HUES64 (cell line): ENCODE data around the gene GREM2.

Experiments
- H3K27ac ChIP-seq: 2 replicates; pipeline ENCODE4 v1.7.0; 2013; ENCODE audit warnings: low read depth, low read length, inconsistent platforms
- H3K27me3 ChIP-seq: 2 replicates; pipeline ENCODE4 v1.6.1; 2013; ENCODE audit warnings: mild to moderate bottlenecking, low read length; ENCODE audit not compliant: insufficient read depth
- H3K36me3 ChIP-seq: 2 replicates; pipeline ENCODE4 v1.6.1; 2013; ENCODE audit warnings: mild to moderate bottlenecking, low read length; ENCODE audit not compliant: insufficient read depth
- H3K4me1 ChIP-seq: 2 replicates; pipeline ENCODE4 v1.6.1; 2013; ENCODE audit warnings: mild to moderate bottlenecking, low read length, moderate library complexity; ENCODE audit not compliant: insufficient read depth
- H3K4me3 ChIP-seq: 2 replicates; pipeline ENCODE4 v1.5.1; 2013; ENCODE audit warnings: mild to moderate bottlenecking, low read length, moderate library complexity
- H3K9ac ChIP-seq: 2 replicates; pipeline ENCODE4 v1.6.1; 2013; ENCODE audit warnings: mild to moderate bottlenecking, low read depth, low read length
- H3K9me3 ChIP-seq: 2 replicates; pipeline ENCODE4 v1.6.1; 2013; ENCODE audit warnings: low read depth, low read length; ENCODE audit not compliant: insufficient read depth
- WGBS: fragments of 150-250, 120-280 bp; methylation state at CpG from one replicate; pipeline ENCODE4 v1.1.7; 2013; ENCODE audit warnings: missing lambda C conversion rate; 5-methylcytosine and 5-hydroxymethylcytosine counted together

Gene GREM2

DNA sequence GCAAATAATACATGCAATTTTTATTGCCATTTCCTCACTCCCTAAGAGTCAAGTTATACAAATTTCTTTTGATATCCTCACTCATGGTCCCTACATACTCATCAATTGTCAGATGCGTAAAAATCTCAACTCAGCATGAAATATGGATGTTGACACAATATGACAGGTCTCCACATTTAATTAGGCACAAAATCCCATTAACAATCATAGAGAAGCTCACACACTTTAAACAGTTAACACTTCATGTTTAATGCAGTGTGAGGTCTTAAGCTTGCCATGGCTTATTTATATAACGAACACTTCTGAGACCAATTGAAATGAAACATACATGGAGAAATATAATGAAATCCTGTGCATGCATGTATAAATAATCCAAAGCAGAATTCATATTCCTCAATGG, 58.6 kb downstream of the GREM2 start:
- Histone ChIP-seq H3K27ac (no peak overlapping the region), H3K9me3 (no peaks in the 10 kb centered on the region), H3K4me3 (no peak overlapping the region), H3K36me3 (no peaks in the 10 kb centered on the region), H3K4me1 (no peaks in the 10 kb centered on the region), H3K9ac (no peak overlapping the region), H3K27me3 (no peaks in the 10 kb centered on the region)
- WGBS, result 96% methylated on average over 1 of the region's 2 CpGs

DNA sequence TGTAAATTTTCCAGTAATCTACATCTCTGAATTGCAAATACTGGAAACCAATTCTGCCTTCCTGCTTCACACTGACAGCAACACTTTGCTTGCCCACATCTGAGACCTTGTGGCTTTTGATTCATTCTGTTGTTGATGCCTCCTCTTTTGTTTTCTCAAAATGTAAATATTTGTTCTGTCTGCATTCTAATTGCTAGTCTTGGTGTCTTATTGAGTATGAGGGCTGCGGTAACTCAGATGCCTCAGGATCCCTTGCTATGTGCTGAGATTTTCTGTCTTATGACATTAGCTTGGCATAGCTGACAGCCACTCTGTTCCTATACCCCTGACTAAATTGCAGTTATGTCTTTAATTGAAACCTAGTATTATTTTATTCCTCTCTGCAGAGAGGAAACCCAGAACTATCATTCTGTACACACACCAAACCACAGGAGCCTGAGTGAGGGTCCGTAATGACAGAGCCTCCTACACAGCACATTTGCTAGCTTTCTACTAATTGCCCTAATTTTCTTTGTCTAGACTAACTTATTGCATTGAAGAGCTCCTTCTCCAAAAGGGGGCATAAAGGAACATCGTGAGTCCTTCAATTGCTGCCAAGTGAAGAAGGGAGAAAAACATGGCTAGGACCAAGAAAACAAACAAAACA, 72.1 kb downstream of the GREM2 start:
- H3K4me1 ChIP-seq, result peaks cover 13% of the 10 kb centered on the region

DNA sequence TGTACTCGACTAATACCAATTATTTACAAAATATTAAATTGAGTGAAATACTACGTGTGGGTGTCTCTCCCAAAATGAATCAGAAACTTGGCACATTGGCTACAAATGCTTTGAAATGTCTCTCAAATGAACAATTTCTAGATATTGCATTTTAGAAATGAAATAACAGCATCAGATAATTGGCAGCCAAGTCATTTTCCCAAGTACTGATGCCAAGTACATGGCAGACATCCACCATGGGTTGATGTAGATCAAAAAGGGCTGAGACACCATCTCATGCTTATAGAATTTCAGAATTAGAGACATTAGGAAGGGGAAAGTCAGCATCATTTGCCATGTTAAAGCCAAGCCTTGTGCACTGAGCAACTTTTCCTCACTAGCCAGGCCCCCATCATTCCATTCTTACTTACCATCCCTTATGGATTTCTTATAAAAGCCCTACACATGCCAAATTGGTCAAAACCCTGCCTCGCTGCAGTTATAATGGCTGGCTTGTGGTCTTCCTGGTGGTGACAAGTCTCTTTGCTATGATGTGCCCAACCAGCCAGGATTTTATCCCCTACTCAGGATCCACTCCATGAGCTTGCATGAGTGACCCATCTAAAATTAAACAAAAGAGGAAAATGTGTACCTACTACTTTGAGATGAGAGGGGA, 73.1 kb downstream of the GREM2 start:
- Histone ChIP-seq H3K4me1 (peaks cover 13% of the 10 kb centered on the region), H3K9ac (no peak overlapping the region), H3K4me3 (no peak overlapping the region), H3K36me3 (no peaks in the 10 kb centered on the region), H3K9me3 (no peaks in the 10 kb centered on the region), H3K27me3 (no peaks in the 10 kb centered on the region), H3K27ac (no peak overlapping the region)
- WGBS, result 100% methylated on average over 2 of the region's 3 CpGs

More for the DNA sequence above, 72.1 kb downstream of the GREM2 start:
- H3K27ac ChIP-seq, result no peak overlapping the region
- no peaks in the 10 kb centered on the region for H3K9me3 ChIP-seq
- no peaks in the 10 kb centered on the region for H3K27me3 ChIP-seq
- H3K4me3 ChIP-seq, result no peak overlapping the region; the same call in 1 of the 2 replicates
- WGBS, result 33% methylated on average over 3 of the region's 3 CpGs
- H3K36me3 ChIP-seq, result no peaks in the 10 kb centered on the region
- H3K9ac ChIP-seq, result no peak overlapping the region

DNA sequence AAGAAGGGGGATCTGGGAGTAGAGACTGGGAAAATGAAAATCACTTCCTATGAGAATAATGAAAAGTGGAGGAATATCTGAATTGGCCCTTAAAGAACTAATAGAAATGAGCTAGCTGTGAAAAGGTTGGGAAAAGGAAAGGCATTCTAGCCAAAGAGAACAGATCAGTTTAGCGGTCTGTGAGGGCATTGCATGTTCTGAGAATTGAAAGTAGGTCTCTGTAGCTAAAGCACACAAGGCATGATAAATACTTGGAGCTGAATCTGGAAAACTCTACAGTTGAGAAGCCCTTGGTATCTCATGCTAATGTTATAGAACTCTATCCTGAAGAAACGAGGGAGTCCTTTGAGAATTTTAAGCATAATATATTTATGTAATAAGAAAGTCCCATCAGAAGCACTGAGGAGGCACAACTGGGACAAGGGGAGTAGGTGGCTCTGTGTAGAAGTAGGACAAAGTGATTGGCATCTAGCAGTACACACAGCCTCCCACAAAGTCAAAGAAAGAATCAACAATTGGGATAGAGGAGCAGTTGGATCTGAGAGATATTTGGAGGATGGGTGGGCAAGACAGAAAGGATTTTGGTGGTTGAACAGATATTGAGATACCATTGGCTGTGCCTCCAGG, 78.7 kb downstream of the GREM2 start:
- Histone ChIP-seq H3K27ac (no peak overlapping the region), H3K4me1 (no peaks in the 10 kb centered on the region; the same call in 1 of the 2 replicates), H3K36me3 (no peaks in the 10 kb centered on the region), H3K9me3 (no peaks in the 10 kb centered on the region), H3K9ac (no peak overlapping the region), H3K27me3 (no peaks in the 10 kb centered on the region), H3K4me3 (no peak overlapping the region)
- 84% methylated on average over 1 of the region's 2 CpGs for WGBS

DNA sequence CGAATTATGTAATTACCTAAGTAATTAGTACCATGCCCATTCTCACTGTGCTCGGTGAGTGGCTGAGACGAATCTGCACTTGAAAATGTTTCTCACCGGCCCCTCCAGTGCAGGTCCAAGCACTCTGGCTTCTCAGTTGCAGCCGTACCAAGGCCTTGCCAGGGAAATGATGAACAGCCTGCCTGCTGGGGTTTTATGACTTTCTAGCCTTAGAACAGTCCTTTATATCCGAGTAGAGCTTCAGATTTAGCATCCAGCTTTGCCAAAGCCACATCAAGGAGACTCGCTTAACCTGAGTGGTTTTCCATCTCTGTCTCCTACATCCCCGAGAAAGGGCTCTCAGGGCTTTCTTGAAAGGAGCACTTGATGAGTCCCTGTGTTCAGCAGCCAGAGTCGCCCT, 83.4 kb downstream of the GREM2 start:
- H3K9ac ChIP-seq, result no peak overlapping the region
- no peaks in the 10 kb centered on the region for H3K9me3 ChIP-seq
- whole genome bisulfite sequencing, result 93% methylated on average over 9 of the region's 9 CpGs
- H3K4me3 ChIP-seq, result no peak overlapping the region
- H3K4me1 ChIP-seq, result no peaks in the 10 kb centered on the region; the same call in 1 of the 2 replicates
- no peaks in the 10 kb centered on the region for H3K36me3 ChIP-seq
- no peak overlapping the region for H3K27ac ChIP-seq
- no peaks in the 10 kb centered on the region for H3K27me3 ChIP-seq

DNA sequence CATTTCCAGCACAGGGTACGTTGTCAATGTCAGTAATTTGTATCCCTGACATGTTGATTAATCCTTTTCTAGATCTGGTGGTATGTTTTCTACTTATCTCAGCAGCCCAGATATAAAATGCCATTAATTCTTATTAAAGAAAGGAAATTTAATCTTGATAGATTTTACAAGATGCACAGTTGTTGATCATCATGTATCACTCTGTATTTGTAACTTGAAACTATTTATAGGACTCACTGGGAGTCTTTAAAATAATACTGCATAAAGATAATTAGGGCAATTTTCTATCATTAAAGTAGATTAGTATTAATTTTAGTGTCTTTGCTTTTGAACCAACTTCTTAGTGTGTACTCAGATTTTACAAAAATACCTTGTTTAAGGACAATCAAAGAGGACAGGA, 84.9 kb downstream of the GREM2 start:
- H3K4me3 ChIP-seq, result no peak overlapping the region
- no peaks in the 10 kb centered on the region for H3K36me3 ChIP-seq
- H3K9ac ChIP-seq, result no peak overlapping the region
- H3K9me3 ChIP-seq, result no peaks in the 10 kb centered on the region
- H3K4me1 ChIP-seq, result no peaks in the 10 kb centered on the region; the same call in 1 of the 2 replicates
- no peaks in the 10 kb centered on the region for H3K27me3 ChIP-seq
- H3K27ac ChIP-seq, result no peak overlapping the region
- WGBS, result 75% methylated on average over 1 of the region's 1 CpG

DNA sequence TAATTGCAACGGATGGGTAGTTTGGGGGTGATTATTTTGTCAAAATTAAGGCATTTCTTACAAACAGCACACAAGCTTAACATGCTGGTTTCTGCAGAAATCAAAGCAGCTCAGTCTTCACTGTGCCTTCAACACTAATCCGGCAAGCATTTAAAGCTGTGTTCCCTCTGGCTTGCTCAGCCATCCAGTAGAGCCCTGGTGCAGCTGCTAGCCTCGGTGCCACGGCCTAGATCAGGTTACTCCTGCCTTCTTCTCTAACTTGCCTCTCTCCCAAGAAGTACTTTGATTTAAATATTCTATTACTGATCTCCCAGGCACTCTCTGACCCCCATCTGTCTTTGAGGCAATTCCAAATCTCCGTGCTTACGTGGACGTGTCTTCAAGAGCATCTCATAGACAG, 85.6 kb downstream of the GREM2 start:
- H3K36me3 ChIP-seq, result no peaks in the 10 kb centered on the region
- 73% methylated on average over 6 of the region's 7 CpGs for WGBS
- H3K4me1 ChIP-seq, result no peaks in the 10 kb centered on the region; the same call in 1 of the 2 replicates
- H3K27me3 ChIP-seq, result no peaks in the 10 kb centered on the region
- no peak overlapping the region for H3K4me3 ChIP-seq
- H3K27ac ChIP-seq, result no peak overlapping the region
- H3K9ac ChIP-seq, result no peak overlapping the region
- H3K9me3 ChIP-seq, result no peaks in the 10 kb centered on the region

DNA sequence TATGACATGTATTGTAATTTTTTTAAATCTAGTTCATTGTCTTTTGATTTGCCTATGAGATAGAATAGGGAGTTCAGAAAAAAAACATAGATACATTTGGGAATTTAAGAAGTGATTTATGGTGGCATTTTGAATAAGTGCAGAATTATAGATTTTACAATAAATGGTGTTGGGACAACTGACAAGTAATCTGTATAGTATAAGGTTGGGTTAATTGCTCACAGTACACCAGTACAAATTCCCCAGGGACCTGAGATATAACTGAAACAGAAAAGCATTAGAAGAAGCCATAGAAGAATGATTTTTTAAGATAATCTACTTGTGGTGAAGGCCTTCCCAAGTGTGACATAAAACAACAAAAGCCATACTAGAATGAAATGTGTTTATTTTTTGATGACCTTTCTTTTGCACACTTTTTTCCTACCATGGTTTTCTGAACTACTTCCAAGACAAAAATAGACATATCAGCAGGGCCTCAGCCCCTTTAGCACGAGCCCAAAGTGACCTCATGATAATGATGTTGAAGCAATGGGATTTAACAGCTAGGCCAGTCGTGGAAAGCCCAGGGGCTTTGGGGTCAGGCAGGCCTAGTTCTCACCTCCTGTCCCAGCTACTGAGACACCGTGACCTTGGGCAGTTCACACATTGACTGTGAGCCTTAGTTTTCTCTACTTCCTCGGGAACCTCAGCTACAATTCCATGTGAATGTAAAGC, 87.4 kb downstream of the GREM2 start:
- Histone ChIP-seq H3K27me3 (no peaks in the 10 kb centered on the region), H3K9ac (no peak overlapping the region), H3K4me1 (no peaks in the 10 kb centered on the region), H3K36me3 (no peaks in the 10 kb centered on the region), H3K4me3 (no peak overlapping the region), H3K9me3 (no peaks in the 10 kb centered on the region), H3K27ac (no peak overlapping the region)
- 93% methylated on average over 4 of the region's 4 CpGs for WGBS

DNA sequence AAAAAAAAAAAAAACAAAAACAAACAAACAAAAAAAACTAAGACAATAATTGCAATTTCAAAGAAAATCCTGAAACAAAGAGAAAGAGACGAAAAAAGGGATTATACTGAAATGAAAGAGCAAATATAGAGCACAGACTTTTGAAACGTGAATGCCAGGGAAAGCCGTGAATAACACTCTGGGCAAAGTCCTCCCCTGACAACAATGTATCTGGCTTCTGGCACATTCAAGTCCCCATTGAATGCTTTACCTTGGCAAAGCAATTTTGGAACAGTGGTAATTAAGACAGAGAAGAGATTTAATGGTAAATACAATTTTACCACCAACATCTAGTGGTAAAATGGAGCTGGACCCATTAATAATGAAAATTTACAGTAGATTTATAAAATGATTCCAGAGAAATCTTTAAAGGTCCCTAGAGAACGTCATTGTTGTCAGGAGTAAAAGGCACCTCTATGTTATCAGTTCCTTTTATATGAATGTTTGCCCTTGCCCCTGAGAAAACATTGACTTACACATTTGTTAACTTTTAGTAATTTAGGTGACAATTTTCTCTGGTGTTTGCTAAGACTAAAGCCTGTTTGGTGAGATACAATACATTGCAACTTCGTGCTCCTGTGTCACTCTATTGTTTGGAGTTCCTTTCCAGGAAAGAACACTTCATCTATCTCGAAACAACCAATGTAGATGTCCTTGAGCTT, 89.7 kb downstream of the GREM2 start:
- Histone ChIP-seq H3K27me3 (no peaks in the 10 kb centered on the region), H3K4me1 (no peaks in the 10 kb centered on the region), H3K27ac (no peak overlapping the region), H3K36me3 (no peaks in the 10 kb centered on the region), H3K9me3 (no peaks in the 10 kb centered on the region), H3K4me3 (no peak overlapping the region), H3K9ac (no peak overlapping the region)
- WGBS, result 91% methylated on average over 6 of the region's 6 CpGs

DNA sequence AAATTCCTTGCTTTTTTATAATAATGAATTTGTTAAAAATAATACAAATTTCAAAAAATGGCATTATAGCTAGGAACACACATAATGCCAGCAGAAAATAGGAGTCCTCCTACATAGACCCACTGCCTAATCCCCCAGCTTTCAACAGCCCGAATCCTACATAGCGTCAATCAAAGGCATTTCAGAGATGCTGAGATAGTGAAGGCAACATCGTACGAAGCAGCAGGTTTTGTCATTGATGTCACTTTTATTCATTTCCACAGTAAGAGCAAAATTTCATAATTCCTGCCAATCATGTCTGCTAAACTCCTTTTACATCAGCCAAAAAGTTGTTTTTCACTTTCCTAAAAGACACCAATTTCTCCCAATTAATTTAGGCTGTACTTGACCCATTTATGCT, 94.1 kb downstream of the GREM2 start:
- Histone ChIP-seq H3K27ac (no peak overlapping the region), H3K4me1 (no peaks in the 10 kb centered on the region), H3K27me3 (no peaks in the 10 kb centered on the region), H3K9ac (no peak overlapping the region), H3K36me3 (no peaks in the 10 kb centered on the region), H3K9me3 (no peaks in the 10 kb centered on the region), H3K4me3 (no peak overlapping the region)
- 92% methylated on average over 4 of the region's 4 CpGs for WGBS
